Small intestine (tissue), 7 donors: ENCODE data around the gene HSPB7. TPM values are rescaled to one million over a fixed set of nuclear protein-coding genes. Genes with fewer than 3 reads are reported as not detected.
"Not testable (repeated sequence)": the region's sequence is repeated elsewhere in the genome, so short reads cannot be mapped to it uniquely, and the experiment has no call there.

ENCODE experiments used
- DNase-seq, 2 donors: peaks; one replicate each; pipeline versions ENCODE4 v3.0.0 to v3.0.0-alpha.2; 2013
- FAIRE-seq: peaks from 2 replicates; lab custom pipeline; 2012; peaks lifted over from hg19 to GRCh38; lab: Jason Lieb, UNC
- H3K27ac ChIP-seq, 3 donors: one replicate each; pipeline ENCODE4 v1.5.1; 2013; ENCODE audit warnings: low read length in 2 of 3, mild to moderate bottlenecking in 2 of 3, control low read depth in 1 of 3, inconsistent platforms in 1 of 3, low read depth in 1 of 3, moderate library complexity in 1 of 3
- H3K27me3 ChIP-seq, 3 donors: one replicate each; pipeline ENCODE4 v1.6.1; 2013; ENCODE audit warnings: low read length in 3 of 3, inconsistent platforms in 1 of 3; ENCODE audit not compliant: control insufficient read depth in 3 of 3, insufficient read depth in 3 of 3
- H3K36me3 ChIP-seq, 3 donors: one replicate each; pipeline ENCODE4 v1.6.1; 2013; ENCODE audit warnings: low read length in 3 of 3, inconsistent platforms in 1 of 3, low read depth in 1 of 3, mild to moderate bottlenecking in 1 of 3, moderate library complexity in 1 of 3; ENCODE audit not compliant: control insufficient read depth in 3 of 3, insufficient read depth in 2 of 3
- H3K4me1 ChIP-seq, 3 donors: one replicate each; pipeline ENCODE4 v1.6.1; 2013; ENCODE audit warnings: low read length in 2 of 3, inconsistent platforms in 1 of 3, low read depth in 1 of 3, mild to moderate bottlenecking in 1 of 3, moderate library complexity in 1 of 3; ENCODE audit not compliant: control insufficient read depth in 3 of 3, insufficient read depth in 2 of 3
- H3K4me3 ChIP-seq, 3 donors: one replicate each; pipeline ENCODE4 v1.5.1; 2013; ENCODE audit warnings: low read length in 3 of 3, control low read depth in 1 of 3, inconsistent platforms in 1 of 3, low read depth in 1 of 3, mild to moderate bottlenecking in 1 of 3, moderate library complexity in 1 of 3
- H3K9me3 ChIP-seq, 2 donors: one replicate each; pipeline ENCODE4 v1.6.1; 2013; ENCODE audit warnings: low read depth in 1 of 2, low read length in 1 of 2; ENCODE audit not compliant: control insufficient read depth in 2 of 2, insufficient read depth in 1 of 2
- WGBS, 3 donors: extraction: QIAGEN DNeasy Blood & Tissue Kit; methylation state at CpG; one replicate each; pipeline ENCODE4 v1.1.7; 2013; 5-methylcytosine and 5-hydroxymethylcytosine counted together
- polyA plus RNA-seq, 4 donors: library from polyadenylated mRNA; stranded (reverse) in 3 of 4; unstranded in 1 of 4; fragments of 200-250 nt in 3 of 4; fragments of 120-200 nt in 1 of 4; gene quantifications; one replicate each; pipeline versions ENCODE4 v1.2.1 to v1.2.3, GENCODE V29; 2013
- donor health status: healthy with polysubstance abuse.
- donor health status: control.
- donor health status: control.
- donor health status: Bipolar disorder and iron deficiency.
- donor health status: healthy.

The HSPB7 gene
- polyA plus RNA-seq, 4 donors: 1.1 to 63.5 (median 14.1) TPM

DNA sequence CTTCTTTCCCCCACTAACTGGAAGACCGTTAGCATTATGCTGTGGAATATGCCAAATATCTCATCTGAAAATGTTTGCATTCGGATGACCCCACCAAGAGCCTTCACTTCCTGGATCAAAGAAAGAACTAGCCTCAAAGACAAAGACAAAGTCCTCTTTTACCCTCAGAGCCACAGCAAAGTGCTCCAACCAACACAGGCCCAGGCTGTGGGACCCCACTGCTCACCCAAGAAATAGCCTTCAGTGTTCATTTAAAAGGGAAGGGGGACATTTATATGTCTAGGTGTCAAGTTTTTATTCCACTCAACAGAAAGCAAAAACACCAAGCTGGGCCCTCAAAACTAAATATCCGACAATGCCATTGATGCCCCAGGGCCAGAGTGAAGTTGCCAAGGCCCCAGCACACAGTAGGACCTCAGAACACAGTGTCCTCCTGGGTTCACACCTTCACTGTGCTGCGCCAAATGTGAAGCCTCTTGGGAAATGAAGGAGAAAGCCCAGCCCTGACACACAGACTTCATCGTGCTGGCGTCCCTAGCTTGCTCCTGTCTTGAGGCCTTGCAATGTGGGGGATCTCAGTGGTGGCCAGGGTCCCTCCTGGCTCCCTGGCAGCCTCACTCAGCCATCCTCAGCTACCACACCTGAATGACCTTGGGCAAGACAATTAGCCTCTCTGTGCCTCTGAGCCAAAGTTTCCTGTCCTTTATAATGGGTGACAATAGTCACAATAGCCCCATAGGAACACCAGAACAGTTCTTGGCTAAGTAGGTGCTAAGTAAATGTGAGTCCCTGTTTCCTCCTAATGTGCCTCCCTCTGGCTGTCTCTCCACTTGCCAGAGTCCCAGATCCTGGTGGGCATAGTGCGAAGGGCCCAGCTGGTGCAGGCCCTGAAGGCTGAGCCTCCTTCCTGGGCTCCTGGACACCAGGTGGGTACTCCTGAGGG, 37.0 kb upstream of the HSPB7 start:
- H3K4me1 ChIP-seq: peaks cover 0 to 9% (median 0%) of the 10 kb centered on the region in 3 donors
- no peak overlapping the region for H3K27ac ChIP-seq
- H3K27me3 ChIP-seq: no peaks in the 10 kb centered on the region
- no peaks in the 10 kb centered on the region for H3K9me3 ChIP-seq
- no peak overlapping the region for H3K4me3 ChIP-seq
- no peaks in the 10 kb centered on the region for H3K36me3 ChIP-seq
- DNase-seq (no peak), FAIRE-seq (no peak)
- 76 to 86% (median 83%) methylated on average over 7 of the region's 7 CpGs for WGBS, 3 donors

- H3K4me1 ChIP-seq: peaks cover 0 to 12% (median 0%) of the 10 kb centered on the region in 3 donors
- no peak overlapping the region for H3K4me3 ChIP-seq
- WGBS, 3 donors: 67 to 78% (median 76%) methylated on average over 5 to 8 of the region's 8 CpGs
- H3K36me3 ChIP-seq: no peaks in the 10 kb centered on the region
- H3K27me3 ChIP-seq: no peaks in the 10 kb centered on the region
- no peak overlapping the region for H3K27ac ChIP-seq
- H3K9me3 ChIP-seq: no peaks in the 10 kb centered on the region
- no peak for DNase-seq
- FAIRE-seq: no peak
These were observed 36.1 kb upstream of the HSPB7 start for GRCh38 chr1:16053781-16054502.

- FAIRE-seq: not testable (repeated sequence)
- WGBS, 3 donors: 87 to 90% (median 87%) methylated on average over 11 to 12 of the region's 12 CpGs
These were observed 34.1 kb upstream of the HSPB7 start for GRCh38 chr1:16051949-16052348.

GRCh38 chr1:16051039-16051438, 33.2 kb upstream of the HSPB7 start:
- WGBS, 3 donors: 81 to 89% (median 87%) methylated on average over 3 of the region's 3 CpGs
- no peaks in the 10 kb centered on the region for H3K36me3 ChIP-seq
- no peak overlapping the region for H3K4me3 ChIP-seq
- peaks cover 0 to 14% (median 0%) of the 10 kb centered on the region in 3 donors for H3K4me1 ChIP-seq
- H3K27me3 ChIP-seq: no peaks in the 10 kb centered on the region
- H3K9me3 ChIP-seq: no peaks in the 10 kb centered on the region
- no peak overlapping the region for H3K27ac ChIP-seq
- DNase-seq: no peak
- FAIRE-seq: no peak

More at GRCh38 chr1:16051949-16052348, 34.1 kb upstream of the HSPB7 start:
- not testable (repeated sequence) for H3K4me3 ChIP-seq, H3K36me3 ChIP-seq, DNase-seq, H3K9me3 ChIP-seq, H3K27me3 ChIP-seq, H3K27ac ChIP-seq
- H3K4me1 ChIP-seq: peaks cover 0 to 15% (median 0%) of the 10 kb centered on the region in 3 donors

DNA sequence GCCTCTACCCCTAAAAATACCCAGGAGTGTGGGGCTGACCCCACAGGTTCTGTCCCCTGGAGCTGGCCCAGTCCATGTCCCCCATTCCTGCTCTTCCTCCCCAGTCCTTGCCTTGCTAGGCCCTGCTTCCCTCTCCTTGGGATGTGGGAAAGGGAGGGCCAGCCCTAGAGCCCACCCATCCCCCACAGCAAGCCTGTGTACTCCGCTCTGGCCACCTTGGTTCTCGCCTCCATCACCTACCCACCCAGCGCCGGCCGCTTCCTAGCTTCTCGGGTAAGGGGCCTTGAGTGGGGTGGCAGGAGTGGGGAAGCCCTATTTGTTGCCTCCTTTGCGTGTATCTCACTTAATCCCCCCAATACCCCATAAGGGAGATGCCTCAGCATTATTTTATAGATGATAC, 32.5 kb upstream of the HSPB7 start:
- DNase-seq (no peak), FAIRE-seq (no peak)
- no peak overlapping the region for H3K4me3 ChIP-seq
- no peaks in the 10 kb centered on the region for H3K36me3 ChIP-seq
- no peaks in the 10 kb centered on the region for H3K9me3 ChIP-seq
- WGBS, 3 donors: 88% methylated on average over 7 of the region's 7 CpGs
- H3K27ac ChIP-seq: no peak overlapping the region
- H3K27me3 ChIP-seq: no peaks in the 10 kb centered on the region
- peaks cover 0 to 10% (median 0%) of the 10 kb centered on the region in 3 donors for H3K4me1 ChIP-seq

- Histone ChIP-seq H3K27me3 (no peaks in the 10 kb centered on the region), H3K4me3 (peak overlapping the region; percentile 17 to 57 (median 18)), H3K4me1 (peaks cover 0 to 10% (median 0%) of the 10 kb centered on the region in 3 donors), H3K9me3 (no peaks in the 10 kb centered on the region), H3K36me3 (no peaks in the 10 kb centered on the region), H3K27ac (no peak overlapping the region)
- WGBS, 3 donors: 1 to 4% (median 2%) methylated on average over 19 to 25 of the region's 25 CpGs
- FAIRE-seq (no peak), DNase-seq (peak in 1 of 2 donors; percentile 72)
These were observed 30.8 kb upstream of the HSPB7 start for GRCh38 chr1:16048573-16049189.

GRCh38 chr1:16047791-16048475, 30.1 kb upstream of the HSPB7 start:
- Histone ChIP-seq H3K36me3 (no peaks in the 10 kb centered on the region), H3K9me3 (no peaks in the 10 kb centered on the region), H3K4me1 (peaks cover 0 to 10% (median 0%) of the 10 kb centered on the region in 3 donors), H3K27ac (no peak overlapping the region), H3K4me3 (no peak overlapping the region), H3K27me3 (no peaks in the 10 kb centered on the region)
- FAIRE-seq: no peak
- DNase-seq: no peak
- 70 to 81% (median 78%) methylated on average over 14 to 19 of the region's 19 CpGs for WGBS, 3 donors
